Measurements from ENCODE around the gene LY6G6D.

Gene LY6G6D

DNA sequence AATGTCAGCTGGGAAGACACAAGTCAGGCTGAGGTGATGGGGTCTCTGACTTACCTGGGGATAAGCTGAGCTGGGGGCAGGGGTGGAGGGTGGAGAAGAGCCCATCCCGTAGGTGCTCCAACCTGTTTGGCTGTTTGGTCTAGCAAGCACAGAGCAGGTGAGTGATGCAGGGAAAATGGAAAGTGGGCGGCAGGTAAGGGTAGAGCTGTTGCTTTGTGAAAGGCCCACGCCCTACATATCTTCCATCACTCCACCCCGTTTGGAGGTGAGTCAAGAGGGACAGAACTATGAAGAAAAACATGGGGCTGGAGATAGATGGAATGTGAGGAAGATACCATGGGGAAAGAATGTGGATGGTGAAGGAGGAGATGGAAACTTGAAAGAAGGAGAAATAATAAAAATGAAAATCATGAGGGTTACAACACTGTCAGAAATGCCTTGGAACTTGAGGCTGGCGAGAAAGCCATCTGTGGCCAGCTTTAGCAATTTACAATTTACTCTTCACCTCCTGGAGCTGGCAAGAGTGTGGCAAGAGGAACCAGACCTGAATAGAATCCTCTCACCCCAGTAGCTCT lies 5.1 kb downstream of the LY6G6D start:
- no peak for DNase-seq

GRCh38 chr6:31721351-31722020 lies 6.3 kb downstream of the LY6G6D start, which contains the start of gene LY6G6C:
Gene LY6G6C, minus strand, starts transcription at chr6:31721746. Its CDS starts 67 bp downstream, at chr6:31721679.
- no peak for DNase-seq

GRCh38 chr6:31722173-31722572 lies 7.0 kb downstream of the LY6G6D start:
- no peak for DNase-seq

DNA sequence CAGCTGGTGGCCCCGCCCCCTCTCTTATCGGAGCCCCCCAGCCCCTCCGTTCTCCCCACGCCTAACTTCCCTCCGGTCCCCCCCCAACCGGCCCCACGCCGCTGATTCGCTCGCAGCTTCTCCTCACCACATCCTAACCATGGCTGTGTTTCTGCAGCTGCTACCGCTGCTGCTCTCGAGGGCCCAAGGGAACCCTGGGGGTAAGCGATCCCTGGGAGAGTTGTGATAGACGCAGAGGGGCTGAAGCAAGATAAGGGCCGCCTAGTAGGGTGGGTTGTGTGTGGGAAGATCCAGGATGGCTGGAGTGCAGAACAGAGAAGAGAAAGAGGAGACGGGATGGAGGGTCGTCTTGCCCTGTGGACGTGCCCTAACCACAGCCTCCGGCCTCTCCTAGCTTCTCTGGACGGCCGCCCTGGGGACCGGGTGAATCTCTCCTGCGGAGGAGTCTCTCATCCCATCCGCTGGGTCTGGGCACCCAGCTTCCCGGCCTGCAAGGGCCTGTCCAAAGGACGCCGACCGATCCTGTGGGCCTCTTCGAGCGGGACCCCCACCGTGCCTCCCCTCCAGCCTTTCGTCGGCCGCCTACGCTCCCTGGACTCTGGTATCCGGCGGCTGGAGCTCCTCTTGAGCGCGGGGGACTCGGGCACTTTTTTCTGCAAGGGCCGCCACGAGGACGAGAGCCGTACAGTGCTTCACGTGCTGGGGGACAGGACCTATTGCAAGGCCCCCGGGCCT lies 8.3 kb downstream of the LY6G6D start, which contains the start of gene MPIG6B:
Gene MPIG6B, plus strand, starts transcription at position 129 of the 735 bp plus-strand sequence. Its CDS starts 11 bp downstream, at position 140.
- no peak for DNase-seq

DNA sequence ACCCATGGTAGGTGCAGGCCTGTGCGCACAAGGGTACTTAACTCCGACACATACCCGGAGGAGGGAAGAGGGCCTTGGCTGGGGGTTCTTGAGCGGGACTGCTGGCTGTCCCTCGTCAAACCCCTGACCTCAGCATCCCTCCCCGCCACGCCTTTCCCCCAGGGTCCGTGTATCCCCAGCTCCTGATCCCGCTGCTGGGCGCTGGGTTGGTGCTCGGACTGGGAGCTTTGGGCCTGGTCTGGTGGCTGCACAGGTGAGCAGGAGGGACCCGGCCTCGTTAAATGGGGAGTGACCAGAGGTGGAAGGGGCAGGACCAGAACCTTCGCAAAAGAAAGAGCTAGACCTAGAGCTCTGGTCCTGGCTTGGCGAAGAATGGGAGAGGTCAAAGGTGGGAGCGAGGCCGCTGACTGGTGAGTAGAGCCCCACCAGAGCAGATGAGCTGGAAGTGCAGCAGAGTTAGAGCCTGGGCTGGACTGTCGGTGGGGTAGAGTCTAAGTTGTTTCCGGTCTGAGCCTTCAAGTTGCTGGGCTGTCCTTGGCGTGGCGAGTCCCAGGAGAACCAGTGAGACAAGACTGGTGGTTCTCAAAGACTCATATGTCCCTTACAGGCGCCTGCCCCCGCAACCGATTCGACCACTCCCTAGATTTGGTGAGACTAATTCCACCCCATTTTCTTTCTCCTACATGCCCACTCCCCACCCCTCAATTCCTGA lies 9.0 kb downstream of the LY6G6D start:
- DNase-seq = no peak

DNA sequence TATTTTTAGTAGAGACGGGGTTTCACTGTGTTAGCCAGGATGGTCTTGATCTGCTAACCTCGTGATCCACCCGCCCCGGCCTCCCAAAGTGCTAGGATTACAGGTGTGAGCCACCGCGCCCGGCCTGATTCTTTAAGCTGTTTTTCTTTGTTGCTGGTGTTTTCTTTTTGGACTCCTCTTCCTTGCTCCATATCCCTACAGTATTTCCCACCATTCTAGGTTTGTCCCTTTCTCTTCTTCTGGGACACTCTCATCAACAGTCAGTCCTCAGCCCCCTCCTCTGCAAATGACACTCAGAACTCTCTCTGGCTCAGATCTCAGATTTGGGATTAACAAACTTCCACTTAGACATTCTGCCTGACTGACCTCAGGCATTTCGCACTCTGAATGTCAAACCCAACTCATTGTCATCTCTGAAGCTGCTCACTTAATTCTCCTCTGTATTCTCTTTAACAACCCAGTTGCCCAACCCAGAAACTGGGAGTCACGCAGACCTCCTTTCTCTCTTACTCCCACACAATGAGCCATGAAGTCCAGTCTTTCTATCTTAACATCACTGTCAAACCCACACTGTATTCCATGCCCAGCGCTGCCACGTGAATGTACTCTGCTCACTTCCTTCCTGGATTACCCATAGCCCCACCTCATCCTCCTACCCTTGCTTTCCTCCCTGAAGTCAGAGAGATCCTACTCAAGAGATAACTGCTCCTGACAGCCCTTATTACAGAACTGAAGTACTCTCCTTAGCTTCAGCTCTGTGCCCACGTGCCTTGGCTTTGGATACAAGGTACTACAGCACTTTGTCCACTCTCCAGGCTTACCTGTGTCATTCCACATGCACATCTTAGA lies 10.6 kb downstream of the LY6G6D start:
- no peak for DNase-seq

DNA sequence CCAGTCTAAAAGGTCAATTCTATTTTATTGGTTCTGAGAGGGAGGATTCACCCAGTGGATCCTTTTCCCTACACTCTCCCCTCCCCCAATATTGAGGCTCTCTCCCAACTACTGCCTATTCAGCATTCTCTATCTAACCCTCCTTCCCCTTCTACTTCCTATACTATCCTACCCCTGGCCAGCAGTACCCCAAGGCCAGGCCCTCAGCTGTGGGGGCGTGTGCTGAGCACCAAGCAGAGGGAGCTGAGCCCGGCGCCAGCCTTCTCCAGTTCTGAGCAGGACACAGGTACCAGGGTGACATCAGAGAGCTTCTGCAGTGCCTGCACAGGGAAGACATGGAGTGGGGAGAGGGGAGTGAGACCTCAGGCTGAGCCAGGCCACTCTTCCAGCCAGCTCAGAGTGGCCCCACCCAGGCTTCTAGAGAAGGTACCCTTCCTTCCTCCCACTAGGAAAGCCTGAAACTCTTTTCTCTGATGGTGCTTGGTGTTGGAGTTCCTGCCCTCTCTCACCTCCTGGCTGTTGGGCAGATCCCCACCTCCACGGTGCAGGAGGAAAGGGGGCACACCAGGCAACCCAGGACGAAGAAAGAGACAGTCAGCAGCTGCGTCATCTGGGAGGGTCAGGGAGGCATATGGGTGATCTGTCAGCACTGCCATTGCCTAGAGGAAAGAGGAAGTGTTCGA lies 12.0 kb downstream of the LY6G6D start:
- DNase-seq = no peak

DNA sequence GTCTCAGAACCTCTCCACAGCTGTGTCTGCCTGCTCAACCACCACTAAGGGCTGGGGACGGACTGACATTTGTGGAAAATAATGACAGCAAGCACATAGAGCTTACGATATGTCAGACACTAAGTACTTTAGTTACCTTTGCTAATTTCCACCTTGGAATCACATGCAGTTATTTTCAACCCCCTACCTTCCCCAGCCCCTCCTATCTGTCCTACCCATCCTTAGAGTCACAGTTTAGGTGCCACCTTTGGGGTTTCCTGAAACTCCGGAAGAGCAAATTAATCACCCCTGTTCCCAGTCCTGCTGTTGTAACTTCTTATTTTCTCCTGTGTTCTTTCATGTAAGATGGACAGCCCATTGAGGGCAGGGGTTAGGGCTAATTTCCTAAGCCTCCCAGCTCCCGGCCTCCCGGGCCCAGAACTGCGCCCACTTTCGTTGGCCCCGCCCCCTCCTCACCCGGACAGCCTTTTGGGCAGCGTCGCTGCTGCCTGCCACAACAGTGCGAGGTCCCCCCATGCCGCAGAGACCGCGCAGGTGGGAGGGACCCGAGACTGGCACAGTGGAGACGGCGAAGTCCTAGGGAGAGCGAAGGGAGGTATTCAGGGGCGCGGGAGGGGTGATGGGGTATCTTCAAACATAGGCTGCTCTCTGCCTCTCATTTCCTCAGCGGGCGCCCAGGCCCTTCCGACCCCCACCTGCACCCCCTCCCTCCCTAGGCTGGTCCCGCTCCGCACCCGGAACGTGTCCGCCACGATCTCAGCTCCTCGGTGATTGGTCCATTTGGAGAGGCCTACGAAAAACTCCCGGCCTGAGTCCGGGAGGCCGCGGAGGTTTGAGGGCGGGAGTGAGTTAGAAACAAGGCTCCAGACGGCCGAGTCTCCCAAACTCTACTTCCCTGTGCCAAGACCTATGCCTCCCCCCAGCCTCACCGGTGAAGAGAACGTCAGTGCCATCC lies 12.8 kb downstream of the LY6G6D start:
- no peak for DNase-seq

DNA sequence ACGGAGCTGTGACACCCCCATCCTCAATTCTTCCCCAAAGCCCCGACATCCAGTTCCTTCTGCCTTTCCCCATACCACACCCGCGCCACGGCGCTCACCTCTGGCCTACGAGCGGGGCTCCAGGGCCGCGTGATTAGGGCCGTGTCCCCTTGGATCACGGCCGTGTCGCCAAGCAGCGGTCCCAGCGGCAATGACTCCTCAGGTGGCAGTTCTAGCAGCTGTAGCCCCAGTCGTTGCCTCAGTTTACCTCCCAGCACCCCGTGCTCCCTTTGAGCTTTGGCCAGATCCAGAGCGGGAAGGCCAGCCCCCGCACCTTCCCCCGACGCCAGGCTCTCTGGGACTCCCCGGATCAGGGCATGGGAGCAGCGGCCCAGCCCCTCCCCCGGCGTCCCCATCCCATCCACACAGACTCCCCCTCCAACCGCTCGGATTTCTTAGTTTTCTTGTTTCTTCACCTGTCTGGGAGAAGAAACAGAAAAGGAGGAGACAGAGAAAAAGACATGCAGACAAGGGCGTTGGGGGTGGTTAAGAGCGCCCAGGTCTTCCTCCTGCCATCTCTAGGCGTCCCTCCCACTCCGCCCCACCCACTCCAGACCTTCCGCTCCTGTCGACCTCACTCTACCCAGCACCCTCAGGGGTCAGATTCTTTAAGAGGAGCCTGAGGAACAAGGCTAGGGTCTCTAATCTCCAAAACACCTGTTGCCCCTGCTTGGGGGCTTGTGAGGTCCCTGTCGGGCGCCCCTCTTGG lies 13.8 kb downstream of the LY6G6D start, which contains the start of gene DDAH2:
Gene DDAH2, minus strand, starts transcription at position 533 of the 748 bp plus-strand sequence. Its CDS starts 138 bp downstream, at position 395.
- DNase-seq = no peak

DNA sequence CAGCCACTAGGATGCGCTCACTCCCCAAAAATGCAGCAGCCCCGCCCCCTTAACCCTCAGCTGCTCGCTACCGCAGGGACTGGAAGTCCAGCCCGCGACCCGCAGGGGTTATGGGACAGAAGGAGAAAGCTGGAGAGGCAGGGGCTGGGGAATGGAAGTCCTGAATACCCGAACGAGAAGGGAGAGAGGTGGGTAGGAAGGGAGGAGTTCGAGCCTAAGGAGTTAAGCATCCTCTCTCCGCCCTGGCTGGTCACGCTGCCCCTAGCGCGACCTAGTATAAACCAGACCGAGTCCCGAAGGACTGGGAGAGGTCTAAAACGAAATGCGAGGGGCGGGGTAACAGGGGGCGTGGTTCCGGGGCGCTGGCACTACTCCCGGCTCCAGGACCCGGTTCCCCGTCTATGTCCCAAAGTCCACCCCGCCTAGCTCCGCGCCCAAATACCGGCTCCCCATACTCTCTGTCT lies 14.4 kb downstream of the LY6G6D start:
- DNase-seq = peak; percentile 86

DNA sequence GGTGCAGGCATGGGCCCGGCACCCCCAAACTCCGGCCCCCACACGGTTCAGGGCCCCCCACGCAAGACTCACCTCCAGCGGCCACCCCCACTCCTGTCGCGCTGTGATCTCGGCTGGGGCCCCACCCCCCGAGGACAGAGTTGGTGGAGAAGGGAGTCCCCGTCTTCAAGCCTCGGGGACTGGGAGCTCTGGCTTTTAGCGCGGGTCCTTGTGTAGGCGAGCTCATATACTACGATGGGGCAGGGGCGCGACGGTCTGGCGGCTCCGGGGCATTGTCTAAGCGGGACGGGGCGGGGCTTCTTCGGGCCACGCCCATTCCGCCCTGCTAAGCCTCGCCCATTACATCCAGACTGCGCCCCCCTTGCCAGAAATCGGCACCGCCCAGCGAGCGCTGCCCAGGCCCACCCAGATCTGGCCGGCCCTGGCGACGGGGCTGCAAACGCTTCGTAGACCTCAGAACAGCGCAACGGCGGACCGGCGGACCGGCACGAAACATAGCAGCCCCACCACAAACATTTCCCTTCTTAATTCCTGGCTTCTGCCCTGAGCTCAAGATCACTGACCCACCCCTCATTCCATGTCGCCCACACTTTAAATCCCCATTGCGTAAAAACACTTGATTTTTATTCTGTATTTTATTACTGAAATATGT lies 15.0 kb downstream of the LY6G6D start:
- DNase-seq = peak; percentile 91

GRCh38 chr6:31730631-31731086 lies 15.5 kb downstream of the LY6G6D start:
- no peak for DNase-seq

GRCh38 chr6:31732029-31732428 lies 16.9 kb downstream of the LY6G6D start:
- DNase-seq = no peak

- no peak for DNase-seq
Observed at GRCh38 chr6:31733734-31734133, 18.6 kb downstream of the LY6G6D start.

- no peak for DNase-seq
Observed at GRCh38 chr6:31734247-31734820, 19.2 kb downstream of the LY6G6D start.

DNA sequence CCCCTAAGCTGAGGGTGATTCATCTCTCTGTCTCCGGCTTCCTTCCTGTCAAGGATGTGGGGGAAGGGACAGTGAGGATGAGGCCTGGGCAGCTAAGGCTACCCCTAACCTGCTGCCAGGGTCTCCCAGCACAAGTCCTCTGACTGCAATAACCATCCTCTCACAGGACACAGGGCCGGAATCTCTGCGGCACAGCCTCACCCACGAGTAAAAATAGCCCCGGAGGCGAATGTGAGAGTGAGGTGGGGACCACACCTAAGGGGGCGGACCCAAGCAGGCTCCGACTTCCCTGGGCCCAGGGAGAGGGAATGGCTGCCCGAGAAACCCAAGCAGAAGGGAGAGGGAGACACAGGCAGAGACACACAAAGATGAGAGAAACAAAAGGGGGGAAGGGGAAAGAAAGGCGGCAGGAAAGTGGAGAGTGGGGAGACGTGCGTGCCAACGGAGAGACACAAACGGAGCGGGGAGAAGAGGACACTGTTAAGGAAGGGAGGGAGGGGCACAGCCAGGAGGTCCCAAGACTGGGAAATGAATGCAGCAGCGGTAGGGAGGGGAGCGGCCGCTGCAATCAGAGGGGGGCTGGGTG lies 19.8 kb downstream of the LY6G6D start:
- DNase-seq = peak; percentile 83

DNA sequence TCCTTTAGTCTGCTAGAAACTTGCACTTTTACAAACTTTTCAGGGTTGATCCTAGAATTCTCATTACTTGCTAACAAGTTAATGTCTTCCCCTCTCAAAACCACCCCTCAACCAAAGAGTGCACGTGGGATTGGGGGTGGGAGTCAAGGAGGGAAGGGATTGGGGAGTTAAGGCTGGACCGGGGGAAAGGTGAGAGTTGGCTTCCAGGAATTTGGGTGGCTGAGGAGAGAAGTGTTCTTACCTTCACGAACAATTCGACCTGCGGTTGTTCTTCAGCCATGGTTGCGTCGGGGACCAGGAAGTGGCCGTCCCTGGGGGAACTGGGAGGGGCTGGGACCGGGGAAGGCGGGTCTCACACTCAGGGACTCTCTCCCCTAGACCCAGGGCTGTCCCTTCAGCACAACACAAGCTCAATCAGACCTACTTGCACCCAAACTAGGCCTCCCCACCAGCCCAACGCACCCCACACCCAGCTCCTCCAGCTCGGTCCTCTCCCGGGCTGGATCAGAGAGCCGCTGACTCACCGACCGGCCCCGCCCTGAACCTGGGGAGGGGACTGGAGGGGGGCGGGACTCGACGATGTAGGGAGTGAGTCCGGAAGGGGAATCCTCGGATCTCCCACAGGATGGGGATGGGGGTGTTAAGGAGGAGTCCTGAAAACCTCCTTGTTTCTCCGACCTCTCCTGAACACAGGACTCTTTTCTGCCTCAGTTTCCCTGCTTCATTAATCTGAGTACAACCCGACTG lies 21.0 kb downstream of the LY6G6D start, which contains the start of gene CLIC1:
Gene CLIC1, minus strand, starts transcription at position 510 of the 747 bp plus-strand sequence. Its CDS starts 230 bp downstream, at position 280.
- peak; percentile 84 for DNase-seq
